Smooth muscle cell of bladder (primary cell): ENCODE data around the gene CCNDBP1. TPM values are rescaled to one million over a fixed set of nuclear protein-coding genes. Genes with fewer than 3 reads are reported as not detected.

Experiments used
- total RNA-seq: library from RNA; depleted of rRNA; stranded (reverse); fragments of >200 nt; gene quantifications from 2 replicates; pipeline ENCODE4 v1.2.3, GENCODE V29; 2014

CCNDBP1 gene
- 54.5 and 56.8 TPM in 2 replicates for total RNA-seq

GRCh38 chr15:43185157-43186002, at the start of gene CCNDBP1:
TSS of gene CCNDBP1 (plus strand) at chr15:43185403. CDS start at chr15:43185499, 96 bp downstream.

GRCh38 chr15:43220991-43221403, 35.8 kb downstream of the CCNDBP1 start, which contains the start of gene EPB42:
TSS of gene EPB42 (minus strand) at chr15:43221018. CDS start at chr15:43220825, 193 bp downstream.

Other genes starting within 250 kb of the CCNDBP1 start
- 33.6 and 35.0 TPM in 2 replicates for gene UBR1, start 79.4 kb upstream of the CCNDBP1 start, total RNA-seq
- gene TMEM62, start 51.8 kb upstream of the CCNDBP1 start, total RNA-seq: 9.2 and 11.7 TPM in 2 replicates
- not detected in 2 replicates for gene EPB42, start 35.6 kb downstream of the CCNDBP1 start, total RNA-seq
- not detected in 2 replicates for gene TGM5, start 81.5 kb downstream of the CCNDBP1 start, total RNA-seq
- not detected in 2 replicates for gene TGM7, start 116.9 kb downstream of the CCNDBP1 start, total RNA-seq
- gene LCMT2, start 145.2 kb downstream of the CCNDBP1 start, total RNA-seq: 5.3 and 7.9 TPM in 2 replicates
- gene ZSCAN29, start 185.6 kb downstream of the CCNDBP1 start, total RNA-seq: 20.2 and 21.1 TPM in 2 replicates
- gene TUBGCP4, start 185.7 kb downstream of the CCNDBP1 start, total RNA-seq: 9.1 and 9.8 TPM in 2 replicates